GM21529 (cell line): ENCODE data around the gene SMYD5.
"Not testable (repeated sequence)": the region's sequence is repeated elsewhere in the genome, so short reads cannot be mapped to it uniquely, and the experiment has no call there.

Experiments
- ATAC-seq: cut with Tn5 transposase; IDR thresholded peaks from one replicate; pipeline ENCODE4 v1.9.1; 2021; ENCODE audit not compliant: unreplicated experiment

The SMYD5 gene

DNA sequence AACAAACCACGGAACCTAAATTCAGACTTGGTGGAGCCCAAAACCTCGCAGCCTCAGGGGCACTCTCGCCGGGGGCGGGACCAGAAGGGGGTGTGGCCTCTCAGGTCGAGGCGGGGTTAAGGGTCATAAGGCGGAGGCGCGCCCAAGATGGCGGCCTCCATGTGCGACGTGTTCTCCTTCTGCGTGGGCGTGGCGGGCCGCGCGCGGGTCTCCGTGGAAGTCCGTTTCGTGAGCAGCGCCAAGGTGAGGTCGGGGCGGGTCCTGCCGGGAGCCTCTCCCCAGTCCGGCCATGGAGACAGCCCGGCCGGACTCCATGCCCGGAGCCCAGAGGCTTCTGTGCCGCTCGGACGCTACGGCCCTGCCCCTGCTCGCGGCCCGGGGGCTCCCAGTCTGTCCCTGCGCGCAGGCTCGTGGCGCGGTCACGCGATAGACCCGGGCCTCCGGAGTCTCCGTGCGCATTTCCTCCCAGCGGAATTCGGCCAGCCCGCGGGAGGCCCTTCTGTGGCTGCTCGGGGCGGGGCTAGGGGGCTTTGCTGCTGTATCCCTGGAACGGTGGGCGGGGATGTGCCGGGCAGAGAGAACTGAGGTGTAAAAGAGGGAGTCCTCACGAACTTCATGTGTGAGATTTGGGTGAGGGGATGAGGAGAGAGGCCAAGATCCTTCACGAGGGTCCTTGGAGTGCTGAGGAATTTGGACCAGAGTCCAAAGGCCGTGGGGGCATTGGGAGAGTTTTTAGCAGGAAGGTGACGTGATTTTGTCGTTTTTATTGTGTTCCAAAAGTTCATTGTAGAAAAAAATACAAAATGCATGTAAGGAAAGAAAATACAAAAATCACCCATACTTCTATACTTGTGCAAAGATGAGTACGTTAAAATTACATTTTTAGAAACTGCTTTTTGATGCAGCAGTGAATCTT, at the start of gene SMYD5:
Gene SMYD5, plus strand, starts transcription at position 126 of the 916 bp plus-strand sequence. Its CDS starts 22 bp downstream, at position 148.
- ATAC-seq, result peak; percentile 92

DNA sequence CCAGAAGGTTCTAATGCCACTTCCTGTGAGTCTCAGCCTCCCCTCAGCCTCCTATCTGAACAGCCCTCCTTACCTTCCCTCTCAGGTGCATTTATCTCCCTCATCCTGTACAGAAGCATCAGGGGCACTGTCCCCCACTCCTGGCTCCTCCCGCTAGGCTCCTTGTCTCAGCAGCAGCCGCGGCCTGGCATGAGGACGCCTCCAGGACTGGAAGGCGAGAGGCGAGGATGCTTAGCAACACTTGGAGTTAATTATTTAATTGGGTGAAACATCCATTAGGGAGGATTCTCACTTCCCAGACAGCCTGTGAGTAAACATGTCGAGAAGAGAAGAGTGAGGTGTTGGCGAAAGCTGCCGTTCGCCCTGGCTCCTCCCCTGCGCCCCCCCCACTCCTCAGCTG, 48.1 kb upstream of the SMYD5 start:
- not testable (repeated sequence) for ATAC-seq

DNA sequence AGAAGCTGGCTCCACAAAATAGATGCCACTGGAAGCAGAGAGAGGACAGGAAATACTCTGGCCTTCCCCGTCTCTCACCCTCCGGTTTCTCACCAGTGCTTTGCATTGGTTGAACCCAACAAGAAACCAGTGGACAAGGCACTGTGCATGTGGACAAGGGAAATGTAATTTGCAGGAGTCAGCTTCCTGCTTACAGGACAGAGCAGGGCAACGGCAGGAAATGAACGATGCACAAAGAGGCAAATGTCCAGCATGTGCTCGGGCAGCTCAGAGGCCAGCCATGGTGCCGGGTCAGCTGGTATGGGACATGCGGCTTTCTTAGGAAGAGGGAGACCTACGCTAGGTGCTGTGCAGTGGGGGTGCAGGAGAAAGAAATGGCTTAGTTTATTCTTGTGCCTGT, 47.2 kb upstream of the SMYD5 start:
- ATAC-seq, result not testable (repeated sequence)

DNA sequence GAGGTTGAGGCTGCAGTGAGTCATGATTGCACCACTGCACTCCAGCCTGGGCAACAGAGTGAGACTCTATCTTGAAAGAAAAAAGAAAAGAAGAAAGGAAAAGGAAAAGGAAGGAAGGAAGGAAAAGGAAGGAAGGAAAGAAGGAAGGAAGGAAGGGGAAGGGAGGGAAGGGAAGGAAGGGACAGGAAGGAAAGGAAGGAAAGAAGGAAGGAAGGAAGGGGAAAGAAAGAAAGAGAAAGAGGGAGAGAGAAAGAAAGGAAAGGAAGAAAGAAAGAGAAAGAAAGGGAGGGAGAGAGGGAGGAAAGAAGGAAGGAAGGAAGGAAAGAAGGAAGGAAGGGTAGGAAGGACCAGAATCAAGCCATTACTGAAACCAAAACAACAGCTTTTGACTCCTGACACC, 45.7 kb upstream of the SMYD5 start:
- not testable (repeated sequence) for ATAC-seq

DNA sequence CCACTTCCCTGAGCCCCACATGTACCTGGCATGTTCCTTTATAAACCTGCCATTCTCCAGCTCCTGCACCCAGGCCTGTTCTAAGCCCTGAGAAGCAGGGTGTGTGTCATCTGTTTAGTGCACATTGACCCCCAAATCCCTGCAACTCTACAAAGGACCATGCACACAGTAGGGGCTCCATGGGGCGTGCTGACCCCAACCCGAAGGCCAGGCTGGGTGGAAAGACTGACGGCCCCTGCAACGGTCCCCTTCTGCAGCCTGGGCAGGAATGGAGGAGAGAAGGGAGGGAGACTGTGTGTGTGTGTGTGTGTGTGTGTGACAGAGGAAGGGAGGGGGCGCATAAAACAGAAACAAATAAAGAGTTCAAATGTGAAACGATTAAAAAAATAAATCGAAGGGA, 43.7 kb upstream of the SMYD5 start:
- ATAC-seq, result not testable (repeated sequence)

DNA sequence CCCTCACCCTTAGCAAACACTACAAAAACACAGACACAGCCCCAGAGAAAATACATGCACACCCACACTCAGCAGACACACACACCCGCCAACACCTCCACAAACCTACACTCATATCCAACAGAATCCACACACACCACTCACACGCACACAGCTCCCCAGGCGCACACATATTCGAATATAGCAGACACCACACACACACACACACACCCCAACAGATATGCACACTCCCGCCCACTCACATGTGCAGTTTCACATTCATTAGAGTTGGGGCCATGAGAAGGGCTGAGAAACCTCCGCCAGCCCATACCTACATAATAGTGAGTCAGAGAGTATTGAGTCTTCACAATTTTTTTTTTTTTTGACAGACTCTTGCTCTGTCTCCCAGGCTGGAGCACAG, 41.1 kb upstream of the SMYD5 start:
- no peak for ATAC-seq

DNA sequence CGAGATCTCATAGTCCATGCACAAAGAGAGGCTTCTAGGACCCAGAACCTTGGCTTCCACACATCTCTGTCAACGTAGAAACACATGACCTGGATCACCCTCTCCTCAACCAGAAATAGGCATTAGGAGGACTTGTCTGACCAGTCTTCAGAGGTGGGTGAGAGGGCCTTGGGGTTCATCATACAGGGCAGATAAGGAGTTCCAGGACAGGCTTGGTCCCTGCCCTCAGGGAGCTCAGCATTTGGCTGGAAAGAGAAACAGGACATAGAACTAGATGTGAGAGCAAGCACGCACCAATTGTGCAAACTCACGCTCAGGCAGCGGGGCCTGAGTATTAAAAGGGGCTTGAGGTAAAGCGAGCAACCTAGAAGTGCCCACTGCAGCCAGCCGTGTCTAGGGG, 40.3 kb upstream of the SMYD5 start:
- ATAC-seq, result no peak

DNA sequence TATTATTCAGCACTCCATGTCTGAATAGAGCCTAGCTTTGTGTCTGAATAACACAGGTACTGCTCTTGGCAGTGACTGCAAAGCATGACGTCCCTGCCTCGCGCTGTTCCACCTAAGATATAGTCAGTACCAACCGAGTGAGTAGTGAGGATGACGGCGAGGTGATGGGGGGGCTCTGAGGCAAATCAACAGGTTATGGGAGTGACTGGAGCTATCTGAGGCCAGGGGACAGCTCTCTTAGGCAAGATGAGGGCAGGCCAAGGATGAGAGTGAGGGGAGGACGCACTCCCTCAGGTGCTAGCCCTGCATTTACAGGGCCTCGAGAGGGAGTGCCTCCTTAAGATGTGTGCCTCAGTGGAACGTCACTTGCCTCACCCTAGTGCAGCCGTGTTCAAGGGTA, 39.8 kb upstream of the SMYD5 start:
- no peak for ATAC-seq

DNA sequence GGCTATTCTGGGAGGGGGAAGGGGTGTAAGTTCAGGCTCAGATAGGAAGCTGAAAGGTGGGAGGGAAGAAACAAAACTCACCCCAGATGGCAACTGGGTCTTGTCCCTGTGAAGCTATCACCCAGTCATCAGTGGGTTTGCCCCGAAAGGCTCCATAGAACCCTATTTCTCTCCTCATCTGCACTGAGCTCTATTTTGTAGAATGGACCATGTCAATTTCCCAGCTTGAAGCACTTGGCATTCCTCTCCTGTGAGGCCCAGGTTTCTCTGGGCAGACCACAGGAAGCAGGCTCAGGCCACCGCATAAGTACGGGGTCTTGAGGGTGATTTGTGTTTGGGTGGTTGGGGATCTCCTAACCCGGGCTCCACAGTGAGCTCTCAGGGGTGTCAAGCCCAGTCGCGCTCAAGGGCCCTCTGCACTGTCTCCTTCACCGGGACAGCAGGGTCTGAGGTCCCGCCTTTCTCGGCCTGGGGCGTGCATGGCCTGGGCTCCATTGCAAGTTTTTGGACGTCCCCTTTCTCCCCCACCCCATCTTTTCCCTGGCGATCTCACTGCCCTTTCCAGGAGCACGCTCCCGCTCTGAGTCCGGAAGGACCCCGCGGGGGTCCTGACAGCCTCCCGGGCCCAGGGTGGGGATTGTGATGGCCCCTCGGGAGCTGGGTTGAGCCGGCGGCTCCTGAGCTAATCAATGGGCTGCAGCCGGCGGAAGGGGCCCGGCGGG, 38.9 kb upstream of the SMYD5 start:
- ATAC-seq, result no peak

DNA sequence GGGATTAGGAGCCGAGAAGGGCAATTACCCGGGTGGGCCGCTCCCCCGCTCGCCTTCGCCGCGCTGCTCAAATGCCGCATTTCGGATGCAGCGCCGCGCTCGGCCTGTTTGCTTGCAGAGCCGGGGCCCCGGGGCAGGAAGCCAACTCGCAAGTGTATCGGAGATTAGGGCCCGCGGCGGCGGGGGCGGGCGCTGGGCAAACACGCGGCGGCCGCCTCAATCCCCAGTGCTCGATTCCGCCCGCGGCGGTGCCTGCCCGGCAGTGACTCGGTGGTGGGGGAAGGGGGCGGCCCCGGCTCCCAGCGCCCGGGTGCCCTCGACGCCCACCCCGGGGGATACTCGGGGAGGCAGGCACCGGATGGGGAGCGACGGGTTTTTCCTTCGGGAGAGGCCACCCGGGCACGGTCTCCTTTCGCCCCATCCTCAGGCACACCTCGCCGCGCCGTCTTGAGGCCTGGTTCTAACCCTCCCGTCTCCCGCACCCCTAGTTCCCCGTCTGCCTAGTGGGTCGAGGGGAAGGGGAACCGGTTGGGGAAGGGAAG, 38.3 kb upstream of the SMYD5 start:
- peak; percentile 37 for ATAC-seq

DNA sequence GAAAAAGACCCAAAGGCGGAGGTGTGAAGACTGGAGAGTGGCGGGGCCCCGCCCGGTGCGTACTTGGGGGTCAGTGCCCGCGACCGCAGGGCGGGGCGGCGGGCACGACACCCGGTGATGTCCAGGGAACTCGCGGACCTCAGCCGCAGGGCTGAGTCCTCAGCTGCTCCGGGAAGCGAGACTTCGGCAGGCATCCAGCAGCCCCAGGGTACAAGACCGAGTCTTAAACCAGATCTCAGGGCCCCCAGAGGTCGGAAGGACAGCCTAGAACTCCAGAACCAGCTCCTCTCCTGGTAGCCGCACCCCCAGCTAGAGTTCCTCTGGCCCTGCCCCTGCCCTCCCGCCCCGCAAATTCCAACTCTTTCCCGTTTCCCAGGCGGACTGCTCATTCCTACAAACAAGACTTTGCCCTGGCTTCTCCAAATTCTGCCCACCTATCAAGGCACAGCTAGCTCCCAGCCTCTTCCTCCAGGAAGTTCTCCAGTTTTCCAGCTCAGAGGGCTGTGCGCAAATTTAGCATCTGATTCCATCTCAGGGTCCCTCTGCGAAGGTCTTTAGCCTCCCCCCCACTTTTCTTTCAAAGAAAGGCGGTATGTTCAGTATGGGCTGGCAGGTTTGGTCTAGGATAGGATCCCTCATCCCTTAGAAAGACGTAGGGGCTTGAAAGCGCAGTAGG, 37.7 kb upstream of the SMYD5 start:
- no peak for ATAC-seq

DNA sequence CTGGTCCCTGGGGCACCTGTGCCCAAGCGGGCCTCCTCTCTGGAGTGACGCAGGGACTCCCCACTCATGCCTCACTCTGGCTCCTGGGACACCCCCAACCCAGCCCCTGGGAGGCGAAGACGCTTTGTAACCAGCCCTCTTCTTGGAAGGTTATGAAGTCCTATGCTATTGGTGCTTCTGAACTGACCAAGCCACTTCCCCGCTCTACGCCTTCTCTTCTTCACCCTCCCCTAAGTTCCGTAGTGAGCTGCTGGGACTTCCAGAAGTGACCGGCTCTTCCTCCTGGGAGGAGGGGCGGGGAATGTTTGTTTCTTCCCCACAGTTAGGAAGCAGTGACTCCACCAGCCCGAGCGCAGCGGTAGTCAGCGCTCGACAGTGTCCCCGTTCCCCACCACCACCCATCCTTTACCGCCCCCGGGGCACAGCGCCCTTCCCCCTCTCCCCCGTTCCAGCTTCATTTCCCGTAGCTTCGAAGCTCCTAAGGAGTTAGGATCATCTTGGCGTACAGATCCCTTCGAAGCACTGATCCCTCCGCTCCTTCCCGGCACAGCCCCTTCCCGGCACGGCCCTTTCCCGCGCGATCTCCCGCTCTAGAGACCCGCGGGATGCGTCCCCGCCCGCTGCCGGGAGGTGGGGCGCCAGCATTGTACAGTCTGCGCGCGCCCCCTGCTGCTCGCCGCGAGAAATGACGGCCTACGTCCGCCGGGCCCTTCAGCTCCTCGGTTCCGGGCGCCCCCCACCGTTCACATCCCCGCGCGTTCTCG, 37.0 kb upstream of the SMYD5 start:
- ATAC-seq, result peak; percentile 80

DNA sequence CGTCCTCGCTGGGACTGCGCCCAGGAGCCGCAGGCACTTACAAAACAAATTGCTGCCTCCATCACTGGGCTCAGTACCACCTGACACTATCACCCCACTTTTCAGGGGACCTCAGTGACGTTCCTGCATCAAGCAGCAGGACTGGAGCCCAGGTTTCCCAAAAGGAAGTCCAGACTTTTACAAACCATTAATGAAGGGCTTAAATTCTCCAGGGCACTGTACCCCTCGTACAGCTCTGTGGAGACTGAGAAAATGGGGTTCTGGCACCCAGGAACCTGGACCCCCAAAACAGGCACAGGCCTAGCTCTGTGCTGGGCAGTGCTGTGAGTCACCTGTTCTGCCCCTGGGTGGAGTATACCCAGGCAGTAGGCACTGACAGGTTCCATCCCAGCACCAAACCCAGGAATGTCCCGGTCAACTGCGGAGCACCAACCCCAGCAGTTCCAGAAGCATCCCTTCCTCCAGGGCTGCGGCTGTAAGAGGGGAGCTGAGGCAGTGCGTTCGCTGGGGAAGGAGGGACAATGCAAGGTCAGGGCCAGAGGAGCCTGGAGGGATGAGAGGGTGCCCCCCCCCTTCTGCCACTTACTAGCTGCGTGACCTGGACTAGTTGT, 36.3 kb upstream of the SMYD5 start:
- no peak for ATAC-seq

DNA sequence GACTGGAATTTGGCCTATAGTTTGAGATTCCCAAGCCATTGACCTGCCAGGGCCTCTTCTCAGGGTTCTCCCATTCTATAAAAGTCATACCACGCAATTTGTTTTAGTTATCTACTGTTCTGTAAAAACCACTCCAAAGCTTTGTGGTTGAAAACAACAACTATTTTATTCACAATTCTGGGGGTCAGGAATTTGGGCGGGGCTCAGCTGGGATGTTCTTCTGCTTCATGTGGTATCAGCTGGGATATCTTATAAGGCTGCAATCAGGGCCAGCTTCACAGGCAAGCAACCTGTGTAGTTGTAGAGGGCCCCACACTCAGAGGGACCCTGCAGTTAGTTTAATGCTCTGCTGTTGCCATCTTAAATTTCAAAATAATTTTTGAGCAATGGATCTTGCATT, 28.1 kb upstream of the SMYD5 start:
- ATAC-seq, result no peak

DNA sequence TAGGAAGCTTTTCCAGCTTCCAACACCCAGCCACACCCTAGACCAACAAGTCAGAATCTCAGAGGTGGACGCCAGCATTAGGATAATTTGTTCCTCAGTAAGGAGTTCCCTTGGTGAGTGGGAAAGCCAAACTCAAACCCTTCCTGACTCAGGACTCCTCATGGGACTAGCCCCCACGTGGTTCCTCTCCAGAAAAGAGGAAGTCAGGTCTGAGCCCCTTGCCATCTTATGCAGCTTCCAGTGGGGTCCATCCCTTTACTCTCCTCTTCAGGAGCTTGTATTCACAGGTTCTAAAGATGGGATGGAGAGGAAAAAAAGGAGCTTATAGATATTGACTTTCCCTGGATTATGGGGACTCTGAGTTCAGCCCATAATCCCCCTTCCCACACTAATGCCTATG, 26.5 kb upstream of the SMYD5 start:
- ATAC-seq, result no peak

DNA sequence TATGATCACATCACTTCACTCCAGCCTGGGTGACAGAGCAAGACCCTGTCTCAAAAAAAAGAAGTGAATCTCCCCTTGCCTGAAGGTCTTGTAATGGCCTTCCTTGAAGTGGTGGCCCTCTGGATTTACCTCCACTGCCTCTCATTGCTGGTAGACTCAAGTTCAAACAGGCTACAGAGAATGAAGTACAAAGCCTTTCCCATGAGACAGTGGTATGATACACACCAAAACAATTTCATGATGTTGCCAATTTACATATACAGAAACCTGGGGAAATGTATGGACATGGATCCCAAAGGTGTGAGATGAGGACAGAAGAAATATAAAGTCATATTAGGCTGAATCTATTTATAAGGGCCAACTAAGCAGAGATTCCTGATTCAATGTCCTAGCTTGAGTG, 16.5 kb upstream of the SMYD5 start:
- no peak for ATAC-seq

DNA sequence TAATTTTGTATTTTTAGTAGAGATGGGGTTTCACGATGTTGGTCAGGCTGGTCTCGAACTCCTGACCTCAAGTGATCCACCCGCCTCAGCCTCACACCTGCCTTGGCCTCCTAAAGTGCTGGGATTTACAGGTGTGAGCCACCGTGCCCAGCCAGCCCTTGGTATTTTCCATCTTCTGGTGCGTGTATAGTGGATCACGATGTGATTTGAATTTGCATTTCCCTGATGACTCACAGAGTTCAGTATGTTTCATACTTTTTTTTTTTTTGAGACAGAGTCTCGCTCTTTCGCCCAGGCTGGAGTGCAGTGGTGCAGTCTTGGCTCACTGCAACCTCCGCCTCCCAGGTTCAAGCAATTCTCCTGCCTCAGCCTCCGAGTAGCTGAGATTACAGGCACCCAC, 13.8 kb upstream of the SMYD5 start:
- ATAC-seq, result not testable (repeated sequence)

DNA sequence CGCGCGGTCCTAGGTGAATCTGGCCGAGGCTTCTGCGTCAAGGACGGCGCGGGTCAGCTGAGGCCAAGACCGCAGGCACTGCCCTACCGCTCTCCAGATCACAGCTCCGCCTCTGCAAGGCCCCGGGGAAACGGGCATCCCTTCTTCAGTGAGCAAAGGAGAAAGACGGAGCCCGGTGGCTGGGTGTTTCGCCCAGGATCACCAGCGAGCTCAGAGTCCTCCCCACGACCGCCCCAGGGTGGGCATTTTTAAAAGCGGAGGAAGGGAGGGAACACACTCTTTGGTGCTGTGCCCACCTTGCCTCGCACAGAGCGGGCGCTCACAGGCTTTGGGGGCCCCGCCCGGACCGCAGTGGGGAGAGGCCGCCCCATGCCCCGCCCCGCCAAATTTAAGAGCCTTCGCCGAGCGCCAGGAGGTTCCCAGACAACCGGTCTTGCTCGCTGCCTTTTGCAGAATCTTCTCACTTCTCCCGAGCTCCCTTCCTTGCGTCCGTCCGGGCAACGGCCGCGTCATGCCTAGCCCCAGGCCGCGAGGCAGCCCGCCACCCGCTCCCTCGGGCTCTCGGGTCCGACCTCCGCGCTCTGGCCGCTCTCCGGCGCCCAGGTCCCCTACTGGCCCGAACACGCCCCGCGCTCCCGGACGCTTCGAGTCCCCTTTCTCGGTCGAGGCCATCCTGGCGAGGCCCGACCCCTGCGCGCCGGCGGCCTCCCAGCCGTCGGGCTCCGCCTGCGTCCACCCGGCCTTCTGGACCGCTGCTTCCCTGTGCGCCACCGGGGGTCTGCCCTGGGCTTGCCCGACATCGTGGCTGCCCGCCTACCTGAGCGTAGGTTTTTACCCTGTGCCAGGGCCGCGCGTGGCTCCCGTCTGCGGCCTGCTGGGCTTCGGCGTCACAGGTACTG, 11.6 kb upstream of the SMYD5 start, which contains the start of gene NOTO:
Gene NOTO, plus strand, starts transcription at position 419 of the 899 bp plus-strand sequence. Its CDS starts 93 bp downstream, at position 512.
- no peak for ATAC-seq

DNA sequence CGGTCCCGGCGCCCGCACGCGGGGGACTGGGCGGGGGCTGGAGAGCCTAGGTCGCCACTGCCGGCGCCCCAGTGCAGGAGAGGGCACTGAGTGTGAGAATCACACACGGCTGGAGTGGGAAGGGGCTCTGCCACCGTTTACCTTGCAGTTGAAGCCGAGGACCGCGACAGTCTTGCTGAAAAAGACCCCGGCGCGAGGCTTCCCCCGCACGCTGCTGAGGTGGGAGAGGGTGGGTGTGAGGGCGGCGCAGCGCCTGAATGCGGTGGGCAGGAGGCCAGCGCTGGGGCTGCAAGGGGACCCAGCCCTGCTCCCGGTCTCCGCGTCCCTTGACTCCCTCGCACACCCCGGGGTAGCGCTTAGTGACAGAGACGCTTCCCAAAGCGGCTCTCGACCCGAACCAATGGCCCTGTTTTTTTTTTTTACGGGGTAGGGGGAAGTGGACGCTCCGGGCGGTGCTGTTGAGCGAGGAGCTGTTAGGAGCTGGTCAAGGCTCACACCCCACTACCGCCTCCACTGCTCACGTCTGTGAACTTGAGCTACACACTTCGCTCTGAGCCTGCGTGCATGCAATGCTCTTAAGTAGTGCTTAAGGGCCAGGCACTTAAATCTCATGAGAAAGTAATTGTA, 10.9 kb upstream of the SMYD5 start:
- ATAC-seq, result no peak
